ENCODE data around the gene SYT1. TPM values are rescaled to one million over a fixed set of nuclear protein-coding genes. Genes with fewer than 3 reads are reported as not detected.

SYT1 gene
- total and polyA plus RNA-seq, 2 donors (not counting 1 experiment from before 2014, with no cell fraction given), result 0.60 to 1.3 TPM

- DNase-seq (no peak), ATAC-seq (ENCODE audit: low read depth) (no peak)
- CTCF ChIA-PET, result no interaction called here
- WGBS (ENCODE audit: insufficient coverage), result 50% methylated on average over 1 of the region's 9 CpGs
- H3K9me3 Mint-ChIP-seq (ENCODE audit: insufficient read depth), result no peaks in the 10 kb centered on the region
- H3K4me3 Mint-ChIP-seq, result no peak overlapping the region
- H3K27ac Mint-ChIP-seq, result no peak overlapping the region
- Histone ChIP-seq H3K9ac (ENCODE audit: low read length) (no peak overlapping the region), H3K27ac (ENCODE audit: low read length in 2 of 2) (no peak overlapping the region), H3K79me2 (ENCODE audit: control insufficient read depth, insufficient read depth, low read length) (no peaks in the 10 kb centered on the region), H3K4me2 (replicated peaks; ENCODE audit: low read depth, low read length, poor library complexity, severe bottlenecking) (no peak overlapping the region), H2AFZ (ENCODE audit: insufficient read depth, low read depth, low read length, poor library complexity, severe bottlenecking) (no peak overlapping the region), H3K9me3 (ENCODE audit: control extremely low read depth in 1 of 3, control insufficient read depth in 2 of 3, insufficient read depth in 1 of 3, low read length in 2 of 3) (no peaks in the 10 kb centered on the region), H3K36me3 (replicated peaks in 1 of 2; ENCODE audit: control extremely low read depth in 1 of 2, control insufficient read depth in 1 of 2, extremely low read depth in 1 of 2, insufficient read depth in 2 of 2, low read length in 1 of 2) (no peaks in the 10 kb centered on the region), H3K27me3 (replicated peaks in 1 of 4; ENCODE audit: control extremely low read depth in 1 of 4, control insufficient read depth in 3 of 4, insufficient read depth in 4 of 4, low read length in 3 of 4) (no peaks in the 10 kb centered on the region), H3K4me3 (ENCODE audit: control extremely low read depth in 1 of 5, extremely low read depth in 1 of 5, insufficient read depth in 1 of 5, low read depth in 2 of 5, low read length in 4 of 5) (no peak overlapping the region), H3K4me1 (ENCODE audit: control insufficient read depth in 2 of 2, insufficient read depth in 2 of 2, low read length in 2 of 2) (no peaks in the 10 kb centered on the region), H4K20me1 (ENCODE audit: control insufficient read depth, insufficient read depth, low read length, poor library complexity, severe bottlenecking) (no peaks in the 10 kb centered on the region)
- no peaks in the 10 kb centered on the region for H3K27me3 Mint-ChIP-seq
- POLR2A ChIA-PET, result no interaction called here
- intact Hi-C loops (cut with micrococcal nuclease), result no loop called here
- H3K4me1 Mint-ChIP-seq, result no peaks in the 10 kb centered on the region
- TF ChIP-seq EZH2 (IDR thresholded peaks at IDR 0.05; ENCODE audit: borderline replicate concordance, insufficient read depth, low read depth, low read length, poor library complexity, severe bottlenecking) (no peak), CTCF (IDR thresholded peaks at IDR 0.05) (no peak)
Measured at GRCh38 chr12:79302162-79302814, 437.7 kb downstream of the SYT1 start.

- Histone ChIP-seq H3K27me3 (replicated peaks in 1 of 4; ENCODE audit: control extremely low read depth in 1 of 4, control insufficient read depth in 3 of 4, insufficient read depth in 4 of 4, low read length in 3 of 4) (no peaks in the 10 kb centered on the region), H3K4me1 (ENCODE audit: control insufficient read depth in 2 of 2, insufficient read depth in 2 of 2, low read length in 2 of 2) (no peaks in the 10 kb centered on the region), H3K36me3 (replicated peaks in 1 of 2; ENCODE audit: control extremely low read depth in 1 of 2, control insufficient read depth in 1 of 2, extremely low read depth in 1 of 2, insufficient read depth in 2 of 2, low read length in 1 of 2) (no peaks in the 10 kb centered on the region), H3K4me3 (ENCODE audit: control extremely low read depth in 1 of 5, extremely low read depth in 1 of 5, insufficient read depth in 1 of 5, low read depth in 2 of 5, low read length in 4 of 5) (no peak overlapping the region), H3K79me2 (ENCODE audit: control insufficient read depth, insufficient read depth, low read length) (no peaks in the 10 kb centered on the region), H2AFZ (ENCODE audit: insufficient read depth, low read depth, low read length, poor library complexity, severe bottlenecking) (no peak overlapping the region), H4K20me1 (ENCODE audit: control insufficient read depth, insufficient read depth, low read length, poor library complexity, severe bottlenecking) (no peaks in the 10 kb centered on the region), H3K9ac (ENCODE audit: low read length) (no peak overlapping the region), H3K27ac (ENCODE audit: low read length in 2 of 2) (no peak overlapping the region), H3K4me2 (replicated peaks; ENCODE audit: low read depth, low read length, poor library complexity, severe bottlenecking) (no peak overlapping the region), H3K9me3 (ENCODE audit: control extremely low read depth in 1 of 3, control insufficient read depth in 2 of 3, insufficient read depth in 1 of 3, low read length in 2 of 3) (no peaks in the 10 kb centered on the region)
- no peaks in the 10 kb centered on the region for H3K9me3 Mint-ChIP-seq (ENCODE audit: insufficient read depth)
- no peak for DNase-seq
- ChIA-PET POLR2A (no interaction called here), CTCF (no interaction called here)
- TF ChIP-seq CTCF (IDR thresholded peaks at IDR 0.05) (no peak), EZH2 (IDR thresholded peaks at IDR 0.05; ENCODE audit: borderline replicate concordance, insufficient read depth, low read depth, low read length, poor library complexity, severe bottlenecking) (no peak)
- 99% methylated on average over 4 of the region's 16 CpGs for WGBS (ENCODE audit: insufficient coverage)
- intact Hi-C loops (cut with micrococcal nuclease), result no loop called here
- no peak overlapping the region for H3K27ac Mint-ChIP-seq
- no peak for ATAC-seq (ENCODE audit: low read depth)
- no peak overlapping the region for H3K4me3 Mint-ChIP-seq
- H3K4me1 Mint-ChIP-seq, result no peaks in the 10 kb centered on the region
- no peaks in the 10 kb centered on the region for H3K27me3 Mint-ChIP-seq
Measured at GRCh38 chr12:79307340-79307739, 442.8 kb downstream of the SYT1 start.

Measured in B cell (primary cell).